ENCODE data around the gene SYNE1. TPM values are rescaled to one million over a fixed set of nuclear protein-coding genes. Genes with fewer than 3 reads are reported as not detected.
"Not testable (repeated sequence)": the region's sequence is repeated elsewhere in the genome, so short reads cannot be mapped to it uniquely, and the experiment has no call there.

SYNE1 gene
- total and polyA plus RNA-seq, 8 donors, result 79.1 to 201 (median 104) TPM

GRCh38 chr6:152338335-152339125 lies 298.6 kb downstream of the SYNE1 start:
- no peaks in the 10 kb centered on the region for H3K9me3 ChIP-seq
- no peaks in the 10 kb centered on the region for H3K27me3 ChIP-seq
- TF ChIP-seq, protein P1, sequence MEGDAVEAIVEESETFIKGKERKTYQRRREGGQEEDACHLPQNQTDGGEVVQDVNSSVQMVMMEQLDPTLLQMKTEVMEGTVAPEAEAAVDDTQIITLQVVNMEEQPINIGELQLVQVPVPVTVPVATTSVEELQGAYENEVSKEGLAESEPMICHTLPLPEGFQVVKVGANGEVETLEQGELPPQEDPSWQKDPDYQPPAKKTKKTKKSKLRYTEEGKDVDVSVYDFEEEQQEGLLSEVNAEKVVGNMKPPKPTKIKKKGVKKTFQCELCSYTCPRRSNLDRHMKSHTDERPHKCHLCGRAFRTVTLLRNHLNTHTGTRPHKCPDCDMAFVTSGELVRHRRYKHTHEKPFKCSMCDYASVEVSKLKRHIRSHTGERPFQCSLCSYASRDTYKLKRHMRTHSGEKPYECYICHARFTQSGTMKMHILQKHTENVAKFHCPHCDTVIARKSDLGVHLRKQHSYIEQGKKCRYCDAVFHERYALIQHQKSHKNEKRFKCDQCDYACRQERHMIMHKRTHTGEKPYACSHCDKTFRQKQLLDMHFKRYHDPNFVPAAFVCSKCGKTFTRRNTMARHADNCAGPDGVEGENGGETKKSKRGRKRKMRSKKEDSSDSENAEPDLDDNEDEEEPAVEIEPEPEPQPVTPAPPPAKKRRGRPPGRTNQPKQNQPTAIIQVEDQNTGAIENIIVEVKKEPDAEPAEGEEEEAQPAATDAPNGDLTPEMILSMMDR (IDR thresholded peaks at IDR 0.05), result peak; percentile 77 to 84
- ATAC-seq, result peak; percentile 91
- DNase-seq, result peak in 3 of 4 donors; percentile 23 to 38 (median 28)
- peaks cover 0 to 97% of the 10 kb centered on the region in 2 donors for H3K36me3 ChIP-seq
- intact Hi-C loops (cut with DNase I), result no loop called here
- no peak overlapping the region for H3K4me3 ChIP-seq
- no peak overlapping the region for H3K27ac ChIP-seq
- no peaks in the 10 kb centered on the region for H3K4me1 ChIP-seq

DNA sequence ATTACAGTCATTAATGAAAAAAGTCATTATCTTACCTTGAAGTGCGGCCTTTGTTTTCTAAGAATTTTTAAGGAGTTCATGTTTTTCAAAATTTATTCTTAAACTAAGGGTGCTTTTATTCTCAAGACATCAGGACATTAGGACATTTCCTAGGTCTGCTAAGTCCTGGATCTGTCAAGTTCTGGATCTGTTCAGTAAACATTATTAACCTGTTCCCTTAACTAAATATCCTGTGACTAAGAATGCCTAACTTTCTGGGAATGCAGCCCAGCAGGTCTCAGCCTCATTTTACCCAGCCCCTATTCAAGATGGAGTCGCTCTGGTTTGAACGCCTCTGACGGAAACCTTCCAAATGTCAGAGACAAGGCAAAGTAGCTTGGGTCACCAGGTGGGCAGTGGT lies 302.6 kb downstream of the SYNE1 start:
- intact Hi-C loops (cut with DNase I), result no loop called here

DNA sequence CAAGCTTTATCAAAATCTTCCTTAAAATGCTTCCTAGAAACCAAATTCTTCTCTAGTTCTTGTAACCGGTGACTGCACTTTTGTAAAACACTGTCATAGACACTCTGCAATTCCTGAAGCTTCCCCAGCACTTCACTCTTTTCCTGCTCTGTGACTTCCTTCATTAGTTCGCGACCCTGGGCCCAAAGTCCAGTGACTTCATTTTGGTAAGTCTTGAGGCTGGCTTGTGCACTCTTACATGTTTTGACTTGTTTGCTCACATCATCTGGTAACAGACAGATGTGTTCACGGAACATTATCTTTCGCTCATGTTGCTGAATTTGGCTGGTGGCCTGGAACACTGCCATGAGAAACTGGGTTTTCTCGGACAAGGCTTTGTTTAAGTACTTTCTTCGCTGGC lies 306.2 kb downstream of the SYNE1 start:
- H3K4me1 ChIP-seq, result peaks cover 0 to 3% of the 10 kb centered on the region in 2 donors
- DNase-seq (no peak), ATAC-seq (no peak)
- H3K27ac ChIP-seq, result no peak overlapping the region
- H3K36me3 ChIP-seq, result peaks cover 0 to 89% of the 10 kb centered on the region in 2 donors
- H3K9me3 ChIP-seq, result no peaks in the 10 kb centered on the region
- no peak overlapping the region for H3K4me3 ChIP-seq
- TF ChIP-seq, protein P1 (IDR thresholded peaks at IDR 0.05), result no peak
- intact Hi-C loops (cut with DNase I), result no loop called here
- no peaks in the 10 kb centered on the region for H3K27me3 ChIP-seq

More for the DNA sequence above, 302.6 kb downstream of the SYNE1 start:
- no peaks in the 10 kb centered on the region for H3K9me3 ChIP-seq
- no peaks in the 10 kb centered on the region for H3K27me3 ChIP-seq
- ATAC-seq (no peak), DNase-seq (no peak)
- TF ChIP-seq, protein P1 (IDR thresholded peaks at IDR 0.05), result no peak
- peaks cover 0 to 3% of the 10 kb centered on the region in 2 donors for H3K4me1 ChIP-seq
- H3K36me3 ChIP-seq, result peaks cover 0 to 98% of the 10 kb centered on the region in 2 donors
- no peak overlapping the region for H3K4me3 ChIP-seq
- no peak overlapping the region for H3K27ac ChIP-seq

- no peak overlapping the region for H3K4me3 ChIP-seq
- peaks cover 0 to 3% of the 10 kb centered on the region in 2 donors for H3K4me1 ChIP-seq
- DNase-seq, result no peak
- TF ChIP-seq, protein P1 (IDR thresholded peaks at IDR 0.05), result no peak
- intact Hi-C loops (cut with DNase I), result no loop called here
- no peaks in the 10 kb centered on the region for H3K27me3 ChIP-seq
- H3K36me3 ChIP-seq, result peaks cover 0 to 91% of the 10 kb centered on the region in 2 donors
- no peak overlapping the region for H3K27ac ChIP-seq
- ATAC-seq, result peak; percentile 45
- H3K9me3 ChIP-seq, result no peaks in the 10 kb centered on the region
These were observed 307.3 kb downstream of the SYNE1 start for GRCh38 chr6:152329638-152330448.

DNA sequence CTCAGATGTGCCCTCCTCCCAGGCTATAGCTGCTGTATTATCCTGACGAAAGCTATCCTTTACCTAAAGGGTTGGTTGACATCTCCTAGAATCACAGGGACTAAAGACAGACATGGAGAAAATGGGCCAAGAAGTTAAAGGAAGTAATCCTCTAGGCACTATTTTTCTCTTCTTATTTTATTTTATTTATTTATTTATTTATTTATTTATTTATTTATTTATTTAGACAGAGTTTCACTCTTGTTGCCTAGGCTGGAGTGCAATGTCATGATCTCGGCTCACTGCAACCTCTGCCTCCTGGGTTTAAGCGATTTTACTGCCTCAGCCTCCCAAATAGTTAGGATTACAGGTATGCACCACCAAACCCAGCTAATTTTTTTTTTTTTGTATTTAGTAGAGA lies 309.0 kb downstream of the SYNE1 start:
- H3K36me3 ChIP-seq, result peaks cover 0 to 91% of the 10 kb centered on the region in 2 donors

More for the DNA sequence above, 309.0 kb downstream of the SYNE1 start:
- H3K4me3 ChIP-seq; H3K4me1 ChIP-seq; intact Hi-C loops (cut with DNase I); ATAC-seq; H3K9me3 ChIP-seq; H3K27me3 ChIP-seq; DNase-seq; H3K27ac ChIP-seq: not testable (repeated sequence)

Data from left lung (tissue), 10 donors.